ENCODE data around the gene TPM3. TPM values are rescaled to one million over a fixed set of nuclear protein-coding genes. Genes with fewer than 3 reads are reported as not detected.

The TPM3 gene
- total and polyA plus RNA-seq, 9 of the 15 experiments (the other 6 are each of a cell fraction or from before 2014, with no cell fraction given): 202 to 604 (median 421) TPM

DNA sequence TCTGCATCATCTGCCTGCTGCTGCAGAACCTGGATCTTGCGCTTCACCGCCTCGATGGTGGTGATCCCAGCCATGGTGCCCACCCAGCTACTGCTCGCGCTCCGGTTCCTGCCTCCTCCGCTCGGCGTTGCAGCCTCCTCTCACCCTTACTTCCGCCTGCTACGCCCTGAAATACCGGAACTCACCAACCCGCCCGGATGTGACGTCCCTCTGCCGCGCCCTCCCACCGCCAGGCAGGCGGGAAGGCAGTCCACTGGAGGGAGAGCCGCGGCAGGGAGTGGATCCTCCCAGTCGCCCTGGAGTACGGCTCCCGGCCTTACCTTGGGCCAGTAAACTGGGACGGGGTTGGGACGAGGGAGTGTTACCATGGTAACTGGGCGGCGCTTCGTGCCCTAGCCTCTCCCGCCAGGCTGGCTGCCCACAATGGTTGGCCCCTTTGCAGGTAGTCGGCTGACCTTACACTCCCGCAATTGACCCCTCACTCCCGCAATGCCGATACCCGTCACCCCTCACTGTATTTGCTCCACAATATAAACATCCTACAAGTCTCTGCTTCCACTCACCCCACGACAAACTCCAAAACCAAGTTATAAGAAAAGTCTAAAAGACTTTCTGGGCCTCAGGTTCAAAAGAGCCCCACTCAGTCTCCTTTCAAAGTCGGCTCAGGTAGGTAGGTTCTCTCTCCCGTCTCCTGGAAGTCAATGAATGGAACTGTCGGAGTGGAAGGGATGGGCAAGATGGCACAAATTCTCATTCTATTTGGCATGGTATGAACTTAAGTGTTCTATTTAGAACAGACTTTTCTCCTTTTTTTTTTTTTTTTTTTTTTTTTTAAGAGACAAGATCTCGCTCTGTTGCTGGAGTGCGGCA, 8.6 kb downstream of the TPM3 start (continued):
- TF ChIP-seq, protein P1, sequence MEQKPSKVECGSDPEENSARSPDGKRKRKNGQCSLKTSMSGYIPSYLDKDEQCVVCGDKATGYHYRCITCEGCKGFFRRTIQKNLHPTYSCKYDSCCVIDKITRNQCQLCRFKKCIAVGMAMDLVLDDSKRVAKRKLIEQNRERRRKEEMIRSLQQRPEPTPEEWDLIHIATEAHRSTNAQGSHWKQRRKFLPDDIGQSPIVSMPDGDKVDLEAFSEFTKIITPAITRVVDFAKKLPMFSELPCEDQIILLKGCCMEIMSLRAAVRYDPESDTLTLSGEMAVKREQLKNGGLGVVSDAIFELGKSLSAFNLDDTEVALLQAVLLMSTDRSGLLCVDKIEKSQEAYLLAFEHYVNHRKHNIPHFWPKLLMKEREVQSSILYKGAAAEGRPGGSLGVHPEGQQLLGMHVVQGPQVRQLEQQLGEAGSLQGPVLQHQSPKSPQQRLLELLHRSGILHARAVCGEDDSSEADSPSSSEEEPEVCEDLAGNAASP (IDR thresholded peaks at IDR 0.05): no peak
- TF ChIP-seq RBM14 (IDR thresholded peaks at IDR 0.05; ENCODE audit: borderline replicate concordance, insufficient read depth, low read depth, low read length): no peak
- TF ChIP-seq, protein P2, sequence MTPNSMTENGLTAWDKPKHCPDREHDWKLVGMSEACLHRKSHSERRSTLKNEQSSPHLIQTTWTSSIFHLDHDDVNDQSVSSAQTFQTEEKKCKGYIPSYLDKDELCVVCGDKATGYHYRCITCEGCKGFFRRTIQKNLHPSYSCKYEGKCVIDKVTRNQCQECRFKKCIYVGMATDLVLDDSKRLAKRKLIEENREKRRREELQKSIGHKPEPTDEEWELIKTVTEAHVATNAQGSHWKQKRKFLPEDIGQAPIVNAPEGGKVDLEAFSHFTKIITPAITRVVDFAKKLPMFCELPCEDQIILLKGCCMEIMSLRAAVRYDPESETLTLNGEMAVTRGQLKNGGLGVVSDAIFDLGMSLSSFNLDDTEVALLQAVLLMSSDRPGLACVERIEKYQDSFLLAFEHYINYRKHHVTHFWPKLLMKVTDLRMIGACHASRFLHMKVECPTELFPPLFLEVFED (CRISPR knock-in tag; conservative IDR thresholded peaks at IDR 0.05): no peak
- no peak for TF ChIP-seq KDM2B (CRISPR knock-in tag; IDR thresholded peaks at IDR 0.05)
- no peak for TF ChIP-seq MED1 (CRISPR knock-in tag; IDR thresholded peaks at IDR 0.05; ENCODE audit: borderline replicate concordance)
- no peak for TF ChIP-seq CHD2 (IDR thresholded peaks at IDR 0.05; ENCODE audit: low read depth, low read length)
- TF ChIP-seq TARDBP (IDR thresholded peaks at IDR 0.05): no peak
- TF ChIP-seq, protein P3, sequence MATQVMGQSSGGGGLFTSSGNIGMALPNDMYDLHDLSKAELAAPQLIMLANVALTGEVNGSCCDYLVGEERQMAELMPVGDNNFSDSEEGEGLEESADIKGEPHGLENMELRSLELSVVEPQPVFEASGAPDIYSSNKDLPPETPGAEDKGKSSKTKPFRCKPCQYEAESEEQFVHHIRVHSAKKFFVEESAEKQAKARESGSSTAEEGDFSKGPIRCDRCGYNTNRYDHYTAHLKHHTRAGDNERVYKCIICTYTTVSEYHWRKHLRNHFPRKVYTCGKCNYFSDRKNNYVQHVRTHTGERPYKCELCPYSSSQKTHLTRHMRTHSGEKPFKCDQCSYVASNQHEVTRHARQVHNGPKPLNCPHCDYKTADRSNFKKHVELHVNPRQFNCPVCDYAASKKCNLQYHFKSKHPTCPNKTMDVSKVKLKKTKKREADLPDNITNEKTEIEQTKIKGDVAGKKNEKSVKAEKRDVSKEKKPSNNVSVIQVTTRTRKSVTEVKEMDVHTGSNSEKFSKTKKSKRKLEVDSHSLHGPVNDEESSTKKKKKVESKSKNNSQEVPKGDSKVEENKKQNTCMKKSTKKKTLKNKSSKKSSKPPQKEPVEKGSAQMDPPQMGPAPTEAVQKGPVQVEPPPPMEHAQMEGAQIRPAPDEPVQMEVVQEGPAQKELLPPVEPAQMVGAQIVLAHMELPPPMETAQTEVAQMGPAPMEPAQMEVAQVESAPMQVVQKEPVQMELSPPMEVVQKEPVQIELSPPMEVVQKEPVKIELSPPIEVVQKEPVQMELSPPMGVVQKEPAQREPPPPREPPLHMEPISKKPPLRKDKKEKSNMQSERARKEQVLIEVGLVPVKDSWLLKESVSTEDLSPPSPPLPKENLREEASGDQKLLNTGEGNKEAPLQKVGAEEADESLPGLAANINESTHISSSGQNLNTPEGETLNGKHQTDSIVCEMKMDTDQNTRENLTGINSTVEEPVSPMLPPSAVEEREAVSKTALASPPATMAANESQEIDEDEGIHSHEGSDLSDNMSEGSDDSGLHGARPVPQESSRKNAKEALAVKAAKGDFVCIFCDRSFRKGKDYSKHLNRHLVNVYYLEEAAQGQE (IDR thresholded peaks at IDR 0.05; ENCODE audit: borderline replicate concordance): 0 out of 2 replicates have a peak, but pooled peaks have one; percentile 4
- TF ChIP-seq, protein P3 (CRISPR knock-in tag; IDR thresholded peaks at IDR 0.05; ENCODE audit: low read depth): no peak
- TF ChIP-seq TCF7L2 (IDR thresholded peaks at IDR 0.05; ENCODE audit: low read depth, low read length): no peak
- TF ChIP-seq RBFOX2 (IDR thresholded peaks at IDR 0.05; ENCODE audit: low read depth, low read length): peak; percentile 96
- TF ChIP-seq POLR2A (conservative IDR thresholded peaks at IDR 0.05): peak; percentile 98
- TF ChIP-seq, protein P4, sequence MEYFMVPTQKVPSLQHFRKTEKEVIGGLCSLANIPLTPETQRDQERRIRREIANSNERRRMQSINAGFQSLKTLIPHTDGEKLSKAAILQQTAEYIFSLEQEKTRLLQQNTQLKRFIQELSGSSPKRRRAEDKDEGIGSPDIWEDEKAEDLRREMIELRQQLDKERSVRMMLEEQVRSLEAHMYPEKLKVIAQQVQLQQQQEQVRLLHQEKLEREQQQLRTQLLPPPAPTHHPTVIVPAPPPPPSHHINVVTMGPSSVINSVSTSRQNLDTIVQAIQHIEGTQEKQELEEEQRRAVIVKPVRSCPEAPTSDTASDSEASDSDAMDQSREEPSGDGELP (CRISPR knock-in tag; IDR thresholded peaks at IDR 0.05; ENCODE audit: borderline replicate concordance): peak; percentile 90
- TF ChIP-seq, protein P5, sequence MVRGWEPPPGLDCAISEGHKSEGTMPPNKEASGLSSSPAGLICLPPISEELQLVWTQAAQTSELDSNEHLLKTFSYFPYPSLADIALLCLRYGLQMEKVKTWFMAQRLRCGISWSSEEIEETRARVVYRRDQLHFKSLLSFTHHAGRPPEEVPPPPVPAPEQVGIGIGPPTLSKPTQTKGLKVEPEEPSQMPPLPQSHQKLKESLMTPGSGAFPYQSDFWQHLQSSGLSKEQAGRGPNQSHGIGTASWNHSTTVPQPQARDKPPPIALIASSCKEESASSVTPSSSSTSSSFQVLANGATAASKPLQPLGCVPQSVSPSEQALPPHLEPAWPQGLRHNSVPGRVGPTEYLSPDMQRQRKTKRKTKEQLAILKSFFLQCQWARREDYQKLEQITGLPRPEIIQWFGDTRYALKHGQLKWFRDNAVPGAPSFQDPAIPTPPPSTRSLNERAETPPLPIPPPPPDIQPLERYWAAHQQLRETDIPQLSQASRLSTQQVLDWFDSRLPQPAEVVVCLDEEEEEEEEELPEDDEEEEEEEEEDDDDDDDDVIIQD (CRISPR knock-in tag; IDR thresholded peaks at IDR 0.05): no peak

Measured in K562 (cell line).